ENCODE results near the gene SLC30A2. TPM values are rescaled to one million over a fixed set of nuclear protein-coding genes. Genes with fewer than 3 reads are reported as not detected.
A peak's percentile ranks its signal among the peaks of the same experiment; 100 is the strongest.

SLC30A2 gene
- total and polyA plus RNA-seq, 2 of the 13 experiments (the other 11 are each of a cell fraction or from before 2014, with no cell fraction given) = not detected

DNA sequence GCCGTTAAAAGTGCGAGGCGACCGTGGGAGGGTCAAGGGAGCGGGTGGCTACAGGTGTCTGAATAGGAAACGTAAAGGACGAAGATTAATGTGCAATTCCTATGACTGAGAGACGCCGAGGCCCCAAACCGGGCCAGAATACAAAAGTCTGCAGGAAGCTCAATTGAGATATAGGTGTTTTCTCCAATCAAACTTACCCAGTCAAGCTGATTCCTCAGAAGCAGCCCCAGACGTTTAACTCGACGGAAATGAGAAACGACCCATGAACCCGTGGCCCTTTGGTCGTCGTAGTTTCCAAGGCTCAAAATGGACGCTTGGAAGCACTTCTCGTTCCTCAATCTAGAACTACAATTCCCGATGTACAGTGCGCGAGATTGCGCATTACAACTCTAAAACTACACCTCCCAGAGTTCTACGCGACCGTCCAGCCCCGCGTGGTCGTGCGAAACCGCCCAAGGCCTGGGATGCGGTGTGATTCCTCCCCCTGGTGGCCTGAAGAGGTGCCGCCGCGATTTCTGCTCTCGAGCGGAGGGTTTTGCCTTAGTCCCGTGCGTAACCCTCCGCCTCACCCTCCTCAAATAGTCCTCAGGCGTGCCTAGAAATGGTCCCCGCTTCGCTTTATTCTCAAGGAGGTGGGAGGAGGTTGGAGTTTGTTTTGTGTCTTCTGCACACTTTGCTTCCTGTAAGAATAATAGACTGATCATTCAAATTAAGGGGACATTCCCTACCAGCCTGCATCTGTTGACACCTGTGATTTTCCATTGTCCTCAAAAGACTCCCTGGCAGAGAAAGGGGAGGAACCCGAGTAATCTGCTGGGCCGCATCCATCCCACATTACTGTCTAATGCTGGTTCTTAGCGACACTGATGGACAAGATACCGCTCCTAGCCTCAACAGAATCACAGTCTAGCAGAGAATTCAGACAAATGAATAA is 47.8 kb downstream of the SLC30A2 start, which contains the start of gene PAFAH2 (continued):
- TF ChIP-seq ZBTB25 (CRISPR knock-in tag; IDR thresholded peaks at IDR 0.05) = peak; percentile 91
- TF ChIP-seq, protein P1, sequence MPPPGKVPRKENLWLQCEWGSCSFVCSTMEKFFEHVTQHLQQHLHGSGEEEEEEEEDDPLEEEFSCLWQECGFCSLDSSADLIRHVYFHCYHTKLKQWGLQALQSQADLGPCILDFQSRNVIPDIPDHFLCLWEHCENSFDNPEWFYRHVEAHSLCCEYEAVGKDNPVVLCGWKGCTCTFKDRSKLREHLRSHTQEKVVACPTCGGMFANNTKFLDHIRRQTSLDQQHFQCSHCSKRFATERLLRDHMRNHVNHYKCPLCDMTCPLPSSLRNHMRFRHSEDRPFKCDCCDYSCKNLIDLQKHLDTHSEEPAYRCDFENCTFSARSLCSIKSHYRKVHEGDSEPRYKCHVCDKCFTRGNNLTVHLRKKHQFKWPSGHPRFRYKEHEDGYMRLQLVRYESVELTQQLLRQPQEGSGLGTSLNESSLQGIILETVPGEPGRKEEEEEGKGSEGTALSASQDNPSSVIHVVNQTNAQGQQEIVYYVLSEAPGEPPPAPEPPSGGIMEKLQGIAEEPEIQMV (CRISPR knock-in tag; IDR thresholded peaks at IDR 0.05; ENCODE audit: low read depth) = peak; percentile 85; the same call in 1 of the 2 replicates
- TF ChIP-seq ZSCAN12 (CRISPR knock-in tag; IDR thresholded peaks at IDR 0.05) = peak; percentile 37; the same call in 1 of the 2 replicates
- no peak for TF ChIP-seq ARNT (IDR thresholded peaks at IDR 0.05)
- no peak for TF ChIP-seq MATR3 (CRISPR knock-in tag; IDR thresholded peaks at IDR 0.05)
- peak; percentile 96 for TF ChIP-seq ZNF574 (CRISPR knock-in tag; IDR thresholded peaks at IDR 0.05)
- TF ChIP-seq SNAPC4 (CRISPR knock-in tag; IDR thresholded peaks at IDR 0.05) = 0 out of 2 replicates have a peak, but pooled peaks have one; percentile 54
- TF ChIP-seq TCF7L2 (IDR thresholded peaks at IDR 0.05; ENCODE audit: low read depth, low read length) = no peak
- peak; percentile 72 for TF ChIP-seq ZSCAN30 (CRISPR knock-in tag; IDR thresholded peaks at IDR 0.05)
- no peak for TF ChIP-seq CC2D1A (CRISPR knock-in tag; IDR thresholded peaks at IDR 0.05)
- peak; percentile 88 for TF ChIP-seq ISL2 (CRISPR knock-in tag; IDR thresholded peaks at IDR 0.05)
- 0 out of 2 replicates have a peak, but pooled peaks have one; percentile 44 for TF ChIP-seq ZNF431 (CRISPR knock-in tag; IDR thresholded peaks at IDR 0.05; ENCODE audit: borderline replicate concordance, low read depth)
- TF ChIP-seq STAT5B (CRISPR knock-in tag; IDR thresholded peaks at IDR 0.05) = no peak
- no peak for TF ChIP-seq SMYD3 (CRISPR knock-in tag; IDR thresholded peaks at IDR 0.05)
- peak; percentile 98 for TF ChIP-seq RXRB (CRISPR knock-in tag; IDR thresholded peaks at IDR 0.05; ENCODE audit: borderline replicate concordance)
- TF ChIP-seq HNRNPL (IDR thresholded peaks at IDR 0.05; ENCODE audit: low read depth, low read length) = no peak
- peak; percentile 87; the same call in 1 of the 2 replicates for TF ChIP-seq FOXK1 (CRISPR knock-in tag; IDR thresholded peaks at IDR 0.05; ENCODE audit: borderline replicate concordance, low read depth)
- TF ChIP-seq CEBPG (CRISPR knock-in tag; IDR thresholded peaks at IDR 0.05) = peak; percentile 92
